AG09309 (cell line): ENCODE data around the gene DCD.
A peak's percentile ranks its signal among the peaks of the same experiment; 100 is the strongest.
"Not testable (repeated sequence)": the region's sequence is repeated elsewhere in the genome, so short reads cannot be mapped to it uniquely, and the experiment has no call there.

Experiments
- DNase-seq: peaks from one replicate; pipeline ENCODE4 v3.0.0-alpha.2; 2010; ENCODE audit warnings: low read depth
- H3K4me3 ChIP-seq: 2 replicates; pipeline ENCODE4 v1.5.1; 2011; ENCODE audit warnings: mild to moderate bottlenecking, low read depth, low read length, moderate library complexity; ENCODE audit not compliant: control insufficient read depth
- TF ChIP-seq, protein P1 (sequence below): IDR thresholded peaks from 2 replicates; pipeline ENCODE4 v1.5.1; 2011; ENCODE audit warnings: mild to moderate bottlenecking, low read depth, low read length, inconsistent platforms; ENCODE audit not compliant: insufficient read depth, control insufficient read depth; ENCODE audit errors: missing control alignments

DCD gene

DNA sequence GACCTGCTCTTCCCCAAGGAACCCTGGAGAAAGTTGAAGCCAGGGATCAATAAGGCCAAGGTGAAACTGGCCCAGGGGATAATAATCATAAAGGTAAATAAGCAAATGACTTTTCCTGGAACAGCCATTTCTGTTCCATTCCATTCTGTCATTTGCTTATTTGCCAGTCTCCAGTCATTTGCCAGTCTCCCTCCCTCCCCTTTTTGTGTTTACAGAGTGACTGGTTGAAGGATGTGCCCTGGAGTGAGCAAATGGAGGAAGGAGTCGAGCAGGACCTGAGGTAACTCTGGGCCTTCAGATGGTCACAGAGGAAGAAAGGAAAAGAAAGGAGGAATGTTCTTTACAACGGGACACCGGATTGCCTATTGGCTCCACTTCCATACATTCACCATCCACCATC lies 17.8 kb upstream of the DCD start:
- TF ChIP-seq, protein P1, sequence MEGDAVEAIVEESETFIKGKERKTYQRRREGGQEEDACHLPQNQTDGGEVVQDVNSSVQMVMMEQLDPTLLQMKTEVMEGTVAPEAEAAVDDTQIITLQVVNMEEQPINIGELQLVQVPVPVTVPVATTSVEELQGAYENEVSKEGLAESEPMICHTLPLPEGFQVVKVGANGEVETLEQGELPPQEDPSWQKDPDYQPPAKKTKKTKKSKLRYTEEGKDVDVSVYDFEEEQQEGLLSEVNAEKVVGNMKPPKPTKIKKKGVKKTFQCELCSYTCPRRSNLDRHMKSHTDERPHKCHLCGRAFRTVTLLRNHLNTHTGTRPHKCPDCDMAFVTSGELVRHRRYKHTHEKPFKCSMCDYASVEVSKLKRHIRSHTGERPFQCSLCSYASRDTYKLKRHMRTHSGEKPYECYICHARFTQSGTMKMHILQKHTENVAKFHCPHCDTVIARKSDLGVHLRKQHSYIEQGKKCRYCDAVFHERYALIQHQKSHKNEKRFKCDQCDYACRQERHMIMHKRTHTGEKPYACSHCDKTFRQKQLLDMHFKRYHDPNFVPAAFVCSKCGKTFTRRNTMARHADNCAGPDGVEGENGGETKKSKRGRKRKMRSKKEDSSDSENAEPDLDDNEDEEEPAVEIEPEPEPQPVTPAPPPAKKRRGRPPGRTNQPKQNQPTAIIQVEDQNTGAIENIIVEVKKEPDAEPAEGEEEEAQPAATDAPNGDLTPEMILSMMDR: no peak
- H3K4me3 ChIP-seq: no peak overlapping the region

GRCh38 chr12:54665022-54665635 lies 17.0 kb upstream of the DCD start:
- H3K4me3 ChIP-seq, DNase-seq: not testable (repeated sequence)

More for the DNA sequence above, 17.8 kb upstream of the DCD start:
- no peak for DNase-seq

DNA sequence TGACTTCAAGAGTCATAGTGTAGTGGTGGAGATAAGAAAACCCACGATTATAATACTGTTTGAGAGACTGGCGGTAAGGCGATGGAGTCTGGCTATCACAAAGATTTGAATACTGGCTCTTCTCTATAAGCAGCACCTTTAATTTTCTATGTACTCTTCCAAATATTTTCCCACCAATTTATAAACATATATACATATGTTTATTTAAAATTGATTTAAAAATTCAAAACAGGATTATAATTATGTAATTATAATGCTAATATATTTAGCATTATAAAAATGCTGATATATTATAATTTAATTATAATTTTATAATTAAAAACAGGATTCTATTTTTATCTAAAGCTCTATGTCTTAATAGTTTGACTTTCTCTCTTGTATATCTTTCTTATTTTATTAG lies 15.4 kb upstream of the DCD start:
- H3K4me3 ChIP-seq: no peak overlapping the region
- DNase-seq: no peak
- TF ChIP-seq, protein P1: no peak

GRCh38 chr12:54662026-54662425 lies 13.9 kb upstream of the DCD start:
- no peak for DNase-seq
- H3K4me3 ChIP-seq: no peak overlapping the region
- TF ChIP-seq, protein P1: no peak

GRCh38 chr12:54661048-54661447 lies 12.9 kb upstream of the DCD start:
- no peak for DNase-seq
- H3K4me3 ChIP-seq: no peak overlapping the region
- TF ChIP-seq, protein P1: no peak

- TF ChIP-seq, protein P1: no peak
- DNase-seq: no peak
- H3K4me3 ChIP-seq: no peak overlapping the region
Observed at GRCh38 chr12:54660320-54660962, 12.3 kb upstream of the DCD start.

DNA sequence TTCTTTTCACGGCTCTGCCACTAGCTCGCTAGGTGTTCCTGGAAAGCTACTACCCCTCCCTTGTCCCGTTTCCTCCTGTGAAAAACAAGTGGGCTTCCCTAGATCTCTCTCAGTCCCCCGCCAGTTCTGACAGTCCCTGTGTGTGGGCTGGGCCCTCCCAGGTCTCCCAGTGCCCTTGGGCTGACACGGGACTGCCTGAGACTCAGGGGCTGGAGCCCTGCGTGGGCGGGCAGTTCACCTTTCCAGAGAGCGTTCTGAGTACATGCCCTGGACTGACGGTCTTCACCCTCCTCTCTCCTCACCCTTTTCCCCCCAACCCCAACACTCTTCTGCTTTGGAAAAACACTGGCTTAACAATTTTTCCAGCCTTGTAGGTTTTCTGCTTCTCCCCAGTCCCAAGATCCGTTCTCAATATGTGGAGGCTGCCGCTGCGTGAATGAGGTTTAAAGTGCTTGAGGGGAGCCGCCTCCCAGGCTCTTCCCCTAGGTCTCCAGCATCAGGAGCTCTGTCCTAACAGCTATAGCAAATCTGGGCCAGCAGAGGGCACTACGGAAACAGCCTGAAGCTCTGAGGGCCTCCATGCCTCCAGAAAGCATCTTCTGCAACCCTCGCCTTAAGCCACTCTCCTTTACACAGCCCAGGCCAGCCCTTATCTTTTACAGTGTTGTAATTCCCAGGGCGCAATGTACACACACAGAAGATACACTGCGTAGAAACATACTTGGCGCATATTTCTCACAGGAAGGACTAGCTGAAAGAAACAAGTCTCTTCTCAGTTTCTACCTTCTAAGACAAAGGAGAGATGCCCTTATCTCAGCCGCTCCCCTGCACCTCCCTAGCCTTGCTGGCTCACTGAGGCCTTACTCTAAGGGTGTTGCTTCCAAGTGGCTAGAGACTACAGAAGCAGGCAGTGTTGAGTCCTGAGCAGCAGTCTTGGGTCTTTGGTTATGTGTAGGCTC lies 10.4 kb upstream of the DCD start:
- H3K4me3 ChIP-seq: no peak overlapping the region
- DNase-seq: no peak
- TF ChIP-seq, protein P1: peak; percentile 70
